Stimulated activated CD4-positive, alpha-beta T cell treated with anti-CD3 and anti-CD28 coated beads, Interleukin-2, amount 100 ng/mL, for 48 hours (primary cell): ENCODE measurements around the gene KCTD20.

ENCODE experiments used
- DNase-seq, 2 donors: peaks; one replicate each; pipeline ENCODE4 v3.0.0-alpha.2; 2020

Gene KCTD20

GRCh38 chr6:36499918-36500317 is 57.1 kb downstream of the KCTD20 start:
- no peak for DNase-seq

DNA sequence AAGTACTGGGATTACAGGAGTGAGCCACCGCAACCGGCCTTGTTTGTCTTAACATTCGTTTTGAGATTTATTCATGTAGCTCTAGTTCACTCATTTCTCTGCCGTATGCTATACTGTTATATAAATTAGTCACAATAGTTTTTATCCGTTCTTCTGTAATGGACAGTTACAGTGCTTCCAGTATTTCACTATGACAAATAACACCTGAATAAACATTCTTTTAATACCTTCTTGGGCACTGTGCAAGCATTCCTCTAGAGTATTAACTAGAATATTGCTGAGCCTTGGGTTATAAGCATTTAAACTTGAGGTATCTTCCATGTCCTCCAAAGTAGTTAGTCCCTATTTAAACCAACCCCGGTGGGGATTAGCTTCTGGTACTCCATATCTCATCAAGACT is 58.9 kb downstream of the KCTD20 start:
- no peak for DNase-seq

- no peak for DNase-seq
Measured at GRCh38 chr6:36504181-36504580, 61.4 kb downstream of the KCTD20 start.

- no peak for DNase-seq
Measured at GRCh38 chr6:36504982-36505381, 62.2 kb downstream of the KCTD20 start.

GRCh38 chr6:36505744-36506534 is 63.1 kb downstream of the KCTD20 start:
- DNase-seq, result no peak

DNA sequence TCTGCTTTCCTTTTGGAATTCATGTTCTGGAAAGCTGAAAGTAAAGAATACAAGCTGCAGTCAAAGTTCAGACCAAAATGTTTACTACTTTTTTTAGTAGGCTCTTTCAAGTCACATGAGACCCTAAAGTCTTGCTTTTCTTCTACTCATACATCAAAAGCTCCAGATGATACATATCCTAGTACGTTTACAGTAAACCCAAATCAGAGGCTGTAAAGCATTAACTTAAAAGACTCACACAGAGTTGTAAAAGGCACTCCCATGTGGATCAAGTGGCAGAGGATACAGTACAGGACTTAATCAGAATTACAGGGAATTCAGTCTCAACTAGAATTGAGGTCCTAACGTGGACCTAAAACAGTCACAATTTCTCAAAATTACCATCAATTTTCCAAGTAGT is 63.8 kb downstream of the KCTD20 start:
- DNase-seq, result no peak

DNA sequence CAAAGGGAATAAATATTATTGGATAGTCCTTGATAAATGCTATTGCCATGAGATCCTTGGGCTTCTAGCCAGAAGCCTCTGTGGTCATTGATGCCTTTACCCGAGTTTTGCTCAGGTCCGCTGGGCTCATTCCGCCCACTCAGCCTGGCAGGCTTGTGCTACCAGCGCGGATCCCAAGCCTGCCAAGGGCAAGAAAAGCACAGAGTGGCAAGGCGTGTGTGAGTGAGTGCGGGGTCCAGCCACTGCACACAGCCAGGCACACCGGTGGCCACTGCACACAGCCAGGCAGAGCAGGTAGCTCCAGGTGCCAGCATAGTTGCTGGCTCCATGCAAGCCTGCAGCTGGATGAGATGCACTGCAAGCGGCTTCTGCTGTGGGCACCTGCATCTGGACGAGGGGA is 65.7 kb downstream of the KCTD20 start:
- no peak for DNase-seq

DNA sequence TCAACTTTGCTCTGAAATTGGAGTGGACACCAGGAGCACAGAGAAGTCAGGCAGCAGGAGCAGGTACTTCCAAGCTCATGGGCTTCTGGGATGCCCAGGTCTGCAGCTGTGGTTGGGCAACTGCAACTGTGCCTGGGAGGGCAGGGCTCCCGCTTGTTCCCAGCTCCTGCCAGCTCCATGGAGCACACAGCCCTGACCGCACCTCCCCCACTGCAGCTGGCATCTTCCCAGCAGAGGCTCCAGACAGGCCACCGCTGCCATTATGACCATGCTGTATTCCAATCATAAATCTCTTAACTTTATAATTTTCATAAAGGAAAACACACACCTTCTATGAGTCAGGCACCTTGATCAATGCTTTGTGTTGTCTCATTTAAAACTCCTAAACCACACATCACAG is 67.6 kb downstream of the KCTD20 start:
- DNase-seq, result no peak

- DNase-seq, result no peak
Measured at GRCh38 chr6:36514554-36515456, 72.0 kb downstream of the KCTD20 start.

DNA sequence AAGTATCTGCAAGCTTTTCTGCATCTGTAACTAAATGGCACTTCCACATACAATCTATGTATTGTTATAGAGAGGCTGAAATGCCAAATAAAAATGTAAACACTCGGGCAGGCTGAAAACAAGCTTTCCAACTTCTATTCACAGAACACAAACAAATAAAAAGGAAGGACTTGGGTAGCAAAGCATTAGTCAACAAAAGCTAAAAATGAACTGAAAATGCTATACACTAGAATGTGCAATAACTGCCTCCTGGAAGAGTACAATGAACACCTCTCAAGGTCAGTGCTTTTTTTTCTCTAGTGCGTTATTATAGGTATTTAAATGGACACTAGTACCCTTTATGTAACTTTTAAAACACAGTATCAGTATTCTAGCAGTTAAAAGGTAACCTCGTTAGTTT is 73.0 kb downstream of the KCTD20 start:
- no peak for DNase-seq

DNA sequence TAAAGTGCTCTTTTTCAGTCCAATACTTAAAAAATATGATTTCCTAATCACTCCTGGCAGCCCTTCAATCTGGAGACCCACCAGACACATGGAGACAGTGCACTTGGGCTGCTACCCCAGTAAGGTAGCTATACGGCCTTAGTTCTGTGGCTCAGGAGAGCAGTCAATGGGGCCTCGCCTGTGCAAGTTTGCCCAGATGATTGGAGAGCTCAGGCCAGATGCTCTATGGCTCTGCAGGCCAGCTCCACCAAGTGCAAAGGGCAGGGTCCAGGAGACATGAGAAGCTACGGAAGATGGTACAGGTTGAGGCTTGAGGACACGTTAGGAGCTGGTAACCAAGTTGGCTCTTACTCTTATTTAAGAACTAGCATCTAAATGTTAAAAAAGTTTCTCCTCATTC is 73.8 kb downstream of the KCTD20 start:
- DNase-seq, result no peak

DNA sequence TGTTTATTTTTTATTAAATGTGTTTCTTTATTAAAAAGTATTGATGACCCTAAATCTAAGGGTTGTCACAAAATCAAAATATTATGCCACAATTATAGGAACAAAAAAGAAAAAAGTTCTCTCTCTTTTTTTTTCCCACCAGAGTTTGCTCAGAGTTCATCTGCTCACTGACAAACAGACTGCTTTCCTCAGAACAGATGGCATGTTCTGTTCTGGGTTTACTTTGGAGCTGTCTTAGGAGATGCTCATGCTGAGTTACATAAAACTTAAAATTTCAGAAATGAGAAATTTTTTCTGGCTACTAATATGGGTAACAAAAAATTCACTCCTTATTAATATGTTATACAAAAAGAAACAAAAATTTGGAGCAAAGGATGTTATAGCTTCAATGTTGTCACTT is 74.2 kb downstream of the KCTD20 start:
- DNase-seq, result no peak

GRCh38 chr6:36517408-36517807 is 74.6 kb downstream of the KCTD20 start:
- DNase-seq, result no peak

- DNase-seq, result no peak
Measured at GRCh38 chr6:36519352-36519751, 76.6 kb downstream of the KCTD20 start.

- no peak for DNase-seq
Measured at GRCh38 chr6:36523451-36523850, 80.7 kb downstream of the KCTD20 start.

DNA sequence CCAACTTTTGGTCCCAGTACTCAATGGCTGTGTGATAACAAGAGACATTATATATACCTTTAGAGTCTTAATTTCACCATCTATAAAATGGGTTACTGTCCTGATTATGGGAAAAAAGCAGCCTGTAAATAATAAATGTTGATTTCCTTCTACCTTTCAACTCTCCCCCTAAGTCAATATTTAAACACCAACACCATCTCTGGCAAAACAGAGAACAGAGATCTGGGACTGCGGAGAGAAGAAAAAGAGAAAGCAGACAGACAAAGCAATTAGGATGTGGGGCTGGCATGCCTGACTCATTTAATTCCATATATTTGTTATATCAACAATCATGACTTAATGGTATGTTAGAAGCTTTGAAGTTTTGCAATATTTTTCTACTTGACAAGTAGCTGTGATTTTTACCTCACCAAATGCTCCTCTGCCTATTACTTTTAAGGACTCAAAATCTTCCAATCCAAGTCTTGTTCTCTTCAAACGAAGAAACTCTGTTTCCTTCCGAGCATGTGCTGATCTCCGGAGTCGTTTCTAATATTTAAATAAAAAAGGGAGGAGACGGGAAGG is 81.2 kb downstream of the KCTD20 start:
- no peak for DNase-seq

DNA sequence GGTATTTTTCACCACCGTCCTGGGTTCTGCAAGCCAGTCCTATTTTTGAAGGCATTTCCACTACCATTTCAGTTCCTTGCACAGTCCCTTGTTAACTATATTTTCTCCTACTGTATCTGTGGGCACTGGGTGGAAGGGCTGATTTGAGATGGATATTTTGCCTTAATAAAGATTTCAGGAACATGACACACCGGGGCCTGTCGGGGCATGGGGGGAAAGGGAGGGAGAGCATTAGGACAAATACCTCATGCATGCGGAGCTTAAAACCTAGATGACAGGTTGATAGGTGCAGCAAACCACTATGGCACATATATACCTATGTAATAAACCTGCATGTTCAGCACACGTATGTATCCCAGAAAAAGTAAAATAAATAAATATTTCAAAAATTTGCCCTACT is 82.1 kb downstream of the KCTD20 start:
- no peak for DNase-seq

DNA sequence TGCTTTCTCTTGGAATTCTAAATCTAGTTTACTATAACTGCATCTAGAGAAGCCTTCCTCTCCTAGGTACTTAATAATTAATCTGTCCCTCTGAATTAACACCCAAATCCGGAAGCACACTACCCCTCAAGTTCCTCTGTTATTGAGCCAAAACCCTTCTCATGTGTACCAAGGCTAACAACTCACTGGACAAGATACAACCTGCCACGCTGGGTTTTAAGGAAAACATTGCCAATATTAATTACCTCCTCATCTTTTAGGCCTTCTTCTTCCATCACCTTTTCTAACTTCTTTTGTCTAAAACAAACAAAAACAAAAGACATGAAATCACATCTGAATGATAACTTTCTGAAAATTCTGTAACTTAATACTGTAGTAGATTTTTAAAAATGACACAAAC is 82.5 kb downstream of the KCTD20 start:
- DNase-seq, result no peak

- no peak for DNase-seq
Measured at GRCh38 chr6:36526066-36526465, 83.3 kb downstream of the KCTD20 start.

- DNase-seq, result no peak
Measured at GRCh38 chr6:36533321-36533720, 90.5 kb downstream of the KCTD20 start.

DNA sequence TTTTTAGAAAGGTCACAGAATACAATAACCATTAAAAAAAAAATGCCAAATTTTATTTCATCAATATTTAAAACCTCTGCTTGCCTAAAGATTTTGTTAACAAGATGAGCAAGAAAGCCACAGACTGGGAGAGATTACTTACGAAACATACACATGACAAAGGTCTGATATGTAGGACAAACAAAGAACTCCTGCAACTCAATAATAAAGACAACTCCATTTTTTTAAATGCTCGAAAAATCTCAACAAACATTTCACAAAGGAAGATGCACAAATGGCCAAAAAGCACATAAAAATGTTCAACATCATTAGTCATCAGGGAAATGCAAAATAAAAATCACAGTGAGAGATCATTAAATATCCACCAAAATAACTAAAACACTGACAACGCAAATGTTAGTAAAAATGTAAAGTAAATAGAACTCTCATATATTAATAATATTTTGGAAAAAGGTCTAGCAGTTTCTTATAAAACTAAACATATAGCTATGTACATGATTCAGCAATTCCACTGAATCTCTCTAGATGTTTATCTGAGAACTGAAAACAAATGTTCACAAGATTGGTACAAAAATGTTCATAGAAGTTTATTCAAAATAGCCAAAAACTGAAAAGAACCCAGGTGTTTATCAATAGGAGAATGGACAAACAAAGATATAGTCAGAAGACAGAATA is 94.2 kb downstream of the KCTD20 start:
- no peak for DNase-seq

DNA sequence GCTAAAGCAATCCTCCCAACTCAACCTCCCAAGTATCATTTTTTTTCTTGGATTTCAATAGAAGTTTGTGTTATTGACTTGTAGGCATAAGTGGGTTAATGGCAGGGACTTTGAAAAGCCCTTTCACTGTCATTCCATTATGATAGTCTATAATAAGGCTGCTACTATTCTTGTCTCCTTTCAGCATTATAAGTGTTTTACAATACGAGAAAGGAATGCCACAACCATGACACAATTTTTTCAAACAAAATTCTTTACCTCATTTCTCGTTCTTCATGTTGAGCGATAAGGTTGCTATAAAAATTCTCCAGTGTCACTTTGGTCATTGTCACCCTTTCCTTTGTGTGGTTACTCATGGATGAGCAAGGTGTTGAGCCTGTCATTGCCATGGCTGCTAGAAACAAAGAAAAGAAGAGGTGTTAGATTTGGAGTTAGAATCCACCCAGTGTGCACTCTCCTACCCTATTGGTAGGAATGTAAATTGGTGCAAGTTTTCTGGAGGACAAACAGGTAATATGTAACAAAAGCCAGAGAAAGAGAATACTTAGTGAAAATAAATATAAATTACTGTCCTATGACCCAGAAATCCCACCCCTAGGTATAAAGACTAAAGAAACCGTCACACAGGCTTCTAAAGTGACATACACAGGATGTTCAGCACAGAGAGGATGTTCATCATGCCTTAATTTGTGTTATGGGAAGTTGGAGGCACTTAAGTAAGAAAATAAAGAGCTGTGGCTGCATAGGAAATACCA is 97.2 kb downstream of the KCTD20 start:
- no peak for DNase-seq
